ENCODE results near the gene IFNL1.
"Not testable (repeated sequence)": the region's sequence is repeated elsewhere in the genome, so short reads cannot be mapped to it uniquely, and the experiment has no call there.

DNA sequence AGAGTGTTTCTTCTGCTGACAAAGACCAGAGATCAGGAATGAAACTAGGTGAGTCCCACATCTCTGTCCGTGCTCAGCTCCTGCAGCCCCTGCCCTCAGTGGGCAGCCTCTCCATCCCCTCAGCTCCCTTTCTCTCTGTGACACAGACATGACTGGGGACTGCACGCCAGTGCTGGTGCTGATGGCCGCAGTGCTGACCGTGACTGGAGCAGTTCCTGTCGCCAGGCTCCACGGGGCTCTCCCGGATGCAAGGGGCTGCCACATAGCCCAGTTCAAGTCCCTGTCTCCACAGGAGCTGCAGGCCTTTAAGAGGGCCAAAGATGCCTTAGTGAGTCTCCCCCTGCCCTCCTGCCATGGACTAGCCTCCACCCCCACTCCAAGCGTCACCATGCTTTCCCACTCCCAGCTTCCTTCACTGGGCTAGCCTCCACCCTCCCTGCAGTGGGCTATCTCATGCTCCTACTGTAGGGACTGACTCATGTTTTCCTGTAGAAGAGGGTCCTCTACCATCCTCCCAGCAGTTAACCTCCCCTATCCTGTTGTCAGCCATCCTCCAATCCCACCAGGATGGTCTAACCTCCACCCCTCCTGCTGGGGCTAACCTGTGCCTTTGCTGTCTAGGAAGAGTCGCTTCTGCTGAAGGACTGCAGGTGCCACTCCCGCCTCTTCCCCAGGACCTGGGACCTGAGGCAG lies 27.5 kb upstream of the IFNL1 start:
- TF ChIP-seq, protein P1, sequence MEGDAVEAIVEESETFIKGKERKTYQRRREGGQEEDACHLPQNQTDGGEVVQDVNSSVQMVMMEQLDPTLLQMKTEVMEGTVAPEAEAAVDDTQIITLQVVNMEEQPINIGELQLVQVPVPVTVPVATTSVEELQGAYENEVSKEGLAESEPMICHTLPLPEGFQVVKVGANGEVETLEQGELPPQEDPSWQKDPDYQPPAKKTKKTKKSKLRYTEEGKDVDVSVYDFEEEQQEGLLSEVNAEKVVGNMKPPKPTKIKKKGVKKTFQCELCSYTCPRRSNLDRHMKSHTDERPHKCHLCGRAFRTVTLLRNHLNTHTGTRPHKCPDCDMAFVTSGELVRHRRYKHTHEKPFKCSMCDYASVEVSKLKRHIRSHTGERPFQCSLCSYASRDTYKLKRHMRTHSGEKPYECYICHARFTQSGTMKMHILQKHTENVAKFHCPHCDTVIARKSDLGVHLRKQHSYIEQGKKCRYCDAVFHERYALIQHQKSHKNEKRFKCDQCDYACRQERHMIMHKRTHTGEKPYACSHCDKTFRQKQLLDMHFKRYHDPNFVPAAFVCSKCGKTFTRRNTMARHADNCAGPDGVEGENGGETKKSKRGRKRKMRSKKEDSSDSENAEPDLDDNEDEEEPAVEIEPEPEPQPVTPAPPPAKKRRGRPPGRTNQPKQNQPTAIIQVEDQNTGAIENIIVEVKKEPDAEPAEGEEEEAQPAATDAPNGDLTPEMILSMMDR (IDR thresholded peaks at IDR 0.05; ENCODE audit: low read length), result not testable (repeated sequence)
- not testable (repeated sequence) for TF ChIP-seq EZH2 (IDR thresholded peaks at IDR 0.05; ENCODE audit: borderline replicate concordance, low read length)

Data from OCI-LY1 (cell line).